GM21526 (cell line): ENCODE data around the gene PROSER1.
A peak's percentile ranks its signal among the peaks of the same experiment; 100 is the strongest.
"Not testable (repeated sequence)": the region's sequence is repeated elsewhere in the genome, so short reads cannot be mapped to it uniquely, and the experiment has no call there.

Source experiments
- ATAC-seq: cut with Tn5 transposase; IDR thresholded peaks from one replicate; pipeline ENCODE4 v1.9.1; 2021; ENCODE audit warnings: moderate library complexity; ENCODE audit not compliant: unreplicated experiment, low FRiP score

Gene PROSER1

DNA sequence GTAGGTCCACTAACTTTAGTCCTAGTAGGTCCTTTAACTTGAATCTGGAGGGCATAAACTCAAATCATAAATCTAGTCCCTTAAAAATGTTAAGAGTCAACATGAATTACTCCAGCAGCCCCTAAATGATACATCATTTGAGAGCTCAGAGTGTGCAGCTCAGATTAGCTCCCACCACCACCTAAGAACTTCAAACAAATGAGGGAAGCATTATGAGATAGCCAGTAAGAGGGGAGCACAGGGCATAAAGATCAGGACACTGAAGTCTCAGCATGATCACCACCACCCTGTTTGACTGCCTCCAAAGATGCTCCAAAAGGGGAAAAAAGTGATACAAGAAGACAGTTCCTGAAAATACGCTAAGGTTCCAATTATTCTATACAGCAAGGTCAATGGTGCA lies 5.7 kb downstream of the PROSER1 start:
- ATAC-seq = no peak

DNA sequence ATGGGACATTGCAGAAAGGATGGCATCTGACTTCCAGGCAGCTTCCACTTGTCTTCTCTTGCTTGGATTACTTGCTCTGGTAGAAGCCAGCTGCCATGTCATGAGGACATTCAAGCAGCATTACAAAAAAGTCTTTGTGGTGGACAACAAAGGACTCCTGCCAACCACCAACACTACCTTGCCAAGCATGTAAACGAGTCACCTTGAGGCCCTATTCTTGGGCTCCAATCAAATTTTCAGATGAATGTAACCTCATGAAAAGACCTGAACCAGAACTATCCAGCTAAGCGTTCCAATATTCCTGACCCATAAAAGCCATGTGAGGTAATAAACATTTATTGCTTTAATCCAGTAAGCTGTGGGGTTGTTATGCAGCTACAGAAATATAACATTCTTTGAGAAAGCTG lies 12.5 kb downstream of the PROSER1 start:
- no peak for ATAC-seq

DNA sequence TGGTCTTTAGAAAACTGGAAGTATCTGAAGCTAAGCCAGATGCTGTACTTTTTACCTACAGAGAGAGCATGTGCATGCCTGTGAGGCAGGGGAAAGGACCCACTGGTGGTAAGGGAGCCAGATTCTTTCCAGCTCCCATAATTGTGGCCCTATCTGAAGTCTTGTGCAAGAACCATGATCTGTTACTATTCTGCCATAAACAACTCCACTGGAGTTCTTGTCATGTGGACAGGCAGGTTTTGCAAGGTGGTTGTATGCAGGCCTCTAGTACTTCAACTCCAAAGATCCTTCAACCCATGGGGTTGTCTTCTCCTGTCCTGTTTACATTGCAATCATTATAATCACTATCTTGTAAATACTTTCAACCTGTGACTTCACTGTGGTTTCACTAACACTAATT lies 14.1 kb downstream of the PROSER1 start:
- no peak for ATAC-seq

DNA sequence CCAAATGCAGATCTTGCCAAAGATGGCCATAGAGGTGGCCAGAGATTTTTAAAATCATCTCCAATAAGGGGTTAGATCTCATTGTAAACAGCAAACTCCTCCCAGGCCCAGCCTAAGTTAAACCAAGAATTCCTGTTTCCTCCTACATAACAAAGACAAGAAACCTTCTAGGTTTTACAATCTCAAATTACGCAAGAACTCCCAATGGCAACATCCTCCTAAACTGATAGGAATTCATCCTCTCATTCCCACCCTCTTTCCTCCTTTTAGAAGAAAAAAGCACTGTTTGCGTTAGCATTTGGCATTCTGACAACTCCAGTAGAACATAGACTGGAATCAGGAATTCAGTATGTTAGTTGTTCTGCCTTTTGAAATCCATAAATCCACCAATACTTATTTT lies 14.6 kb downstream of the PROSER1 start:
- no peak for ATAC-seq

DNA sequence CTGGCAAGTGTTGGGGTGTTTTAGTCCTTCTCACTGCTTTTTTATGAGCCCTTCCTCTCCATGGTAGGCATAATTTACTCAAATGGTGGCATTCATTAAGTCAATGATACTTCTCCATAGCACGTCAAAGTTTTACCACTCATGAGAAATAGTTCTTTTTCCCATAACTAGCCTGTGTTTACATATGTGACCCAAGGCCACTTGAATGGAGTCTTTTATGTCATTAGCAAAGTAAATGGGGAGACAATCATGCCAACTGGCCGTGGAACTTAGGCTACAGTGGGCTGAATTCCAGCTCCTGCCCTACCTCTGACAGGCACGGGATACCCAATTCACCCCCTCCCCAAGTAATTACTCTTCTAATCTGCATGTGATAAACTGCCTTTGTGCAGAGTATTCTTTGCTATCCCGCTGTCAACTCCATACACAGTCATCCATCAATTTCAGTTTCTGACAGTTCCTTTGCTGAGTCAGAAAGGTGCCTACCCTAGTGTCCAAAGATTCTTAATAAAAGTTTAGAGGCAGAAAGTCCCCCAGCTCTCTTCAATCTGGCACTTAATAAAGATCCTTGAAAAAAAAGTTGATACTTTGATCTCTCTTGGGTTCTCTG lies 16.9 kb downstream of the PROSER1 start:
- no peak for ATAC-seq

DNA sequence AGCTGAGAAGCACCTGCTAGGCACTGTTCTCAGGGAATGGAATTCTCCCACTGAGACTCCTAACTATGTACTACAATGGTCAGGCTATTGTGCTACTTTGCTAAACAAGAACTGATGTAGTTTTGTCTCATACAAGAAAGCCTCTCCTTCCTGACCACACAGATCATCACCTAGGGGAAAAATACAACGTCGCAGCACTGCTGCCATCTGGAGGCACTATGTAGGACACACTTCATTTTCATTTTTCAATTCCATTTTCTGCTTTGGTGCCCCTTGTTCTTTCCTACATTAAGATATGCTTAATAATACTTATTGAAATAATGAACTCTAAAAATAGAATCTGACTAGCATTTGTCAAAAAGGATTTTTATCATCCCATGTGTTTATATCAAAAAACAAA lies 21.1 kb downstream of the PROSER1 start:
- ATAC-seq = peak; percentile 74

DNA sequence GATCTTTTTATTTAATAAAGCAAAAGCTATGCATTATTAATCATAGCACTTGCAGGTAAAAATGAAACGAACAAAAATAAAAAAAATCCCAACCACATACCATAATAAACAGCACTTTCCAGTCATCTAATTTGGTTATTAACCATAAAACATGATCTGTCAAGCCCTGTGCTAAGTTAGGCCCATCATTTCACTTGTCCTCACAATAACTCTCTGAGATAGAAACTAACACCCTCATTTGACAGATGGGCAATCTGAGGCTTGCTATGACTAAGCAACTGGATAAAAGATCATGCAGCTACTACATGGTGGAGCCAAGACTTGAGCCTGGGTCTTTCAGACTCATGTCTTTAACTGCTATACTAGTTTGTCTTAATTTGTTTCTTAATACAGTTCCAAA lies 21.8 kb downstream of the PROSER1 start:
- peak; percentile 73 for ATAC-seq

DNA sequence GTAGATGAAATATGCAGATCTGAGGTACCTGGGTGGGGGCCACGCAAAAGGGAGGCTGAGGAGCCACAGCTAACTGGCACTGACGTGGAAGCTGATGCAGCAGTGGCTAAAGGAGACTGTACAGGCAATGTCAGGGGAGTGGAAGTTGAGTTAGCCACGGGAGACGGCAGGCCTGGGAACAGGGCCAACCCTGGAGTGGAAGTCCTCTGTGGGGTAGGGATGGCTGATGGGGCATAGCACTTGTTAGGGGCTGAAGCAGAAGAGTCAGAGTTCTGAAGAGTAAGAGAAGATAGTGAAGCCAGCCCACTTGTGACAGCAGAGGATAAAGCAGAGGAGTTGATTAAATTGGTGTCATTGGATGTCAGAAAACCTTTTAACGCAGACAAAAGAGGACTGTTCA lies 24.4 kb downstream of the PROSER1 start:
- ATAC-seq = no peak

DNA sequence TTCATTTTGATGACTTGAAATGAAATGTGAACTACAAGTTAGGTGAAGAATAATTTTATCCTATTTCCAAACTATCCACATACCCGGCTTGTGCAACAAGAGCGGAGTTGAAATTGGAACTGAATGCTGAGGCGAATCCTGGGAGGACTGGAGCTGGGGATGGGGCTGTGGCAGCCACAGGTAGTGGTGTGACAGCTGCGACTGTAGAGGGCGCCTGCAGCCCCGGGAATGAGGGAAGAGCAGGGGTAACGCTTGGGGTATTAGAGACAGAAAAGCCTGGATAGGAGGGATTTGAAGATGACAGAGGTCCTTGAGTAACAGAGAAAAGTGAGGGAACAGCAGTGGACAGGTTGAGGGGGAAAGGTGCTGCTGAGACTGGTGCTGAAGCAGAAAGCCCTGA lies 25.3 kb downstream of the PROSER1 start:
- no peak for ATAC-seq

DNA sequence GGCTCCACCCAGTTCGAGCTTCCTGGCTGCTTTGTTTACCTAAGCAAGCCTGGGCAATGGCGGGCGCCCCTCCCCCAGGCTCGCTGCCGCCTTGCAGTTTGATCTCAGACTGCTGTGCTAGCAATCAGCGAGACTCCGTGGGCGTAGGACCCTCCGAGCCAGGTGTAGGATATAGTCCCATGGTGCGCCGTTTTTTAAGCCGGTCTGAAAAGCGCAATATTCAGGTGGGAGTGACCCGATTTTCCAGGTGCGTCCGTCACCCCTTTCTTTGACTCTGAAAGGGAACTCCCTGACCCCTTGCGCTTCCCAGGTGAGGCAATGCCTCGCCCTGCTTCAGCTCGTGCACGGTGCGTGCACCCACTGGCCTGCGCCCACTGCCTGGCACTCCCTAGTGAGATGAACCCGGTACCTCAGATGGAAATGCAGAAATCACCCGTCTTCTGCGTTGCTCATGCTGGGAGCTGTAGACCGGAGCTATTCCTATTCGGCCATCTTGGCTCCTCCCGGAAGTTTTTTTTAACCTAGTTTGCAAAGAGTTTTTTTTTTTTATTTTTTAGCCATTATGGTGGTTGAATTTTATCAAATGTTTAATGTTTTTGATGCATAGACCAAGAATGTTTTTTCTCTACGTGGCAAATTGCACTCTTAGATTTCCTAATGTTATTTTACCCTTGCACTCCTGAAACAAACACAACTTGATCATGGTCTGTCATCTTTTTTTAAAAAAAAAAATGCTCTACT lies 31.3 kb downstream of the PROSER1 start:
- not testable (repeated sequence) for ATAC-seq

DNA sequence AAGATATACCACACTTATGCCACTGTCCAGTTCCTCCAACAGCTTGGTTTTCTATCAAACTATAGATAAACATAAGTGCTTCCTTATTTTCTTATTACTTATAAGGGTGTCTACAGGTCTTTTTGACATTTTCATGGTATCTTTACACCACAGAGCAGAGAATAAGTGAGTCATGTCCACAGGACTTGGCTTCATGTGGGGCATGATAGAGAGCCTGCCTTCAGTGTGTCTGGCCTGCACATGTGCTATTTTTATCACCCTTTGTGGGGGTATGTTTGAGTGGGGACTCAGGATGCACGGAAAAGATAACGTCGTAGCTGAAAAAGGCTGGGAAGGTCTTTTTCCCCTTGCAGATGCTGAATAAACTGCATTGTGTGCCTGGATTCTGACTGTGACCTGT lies 39.1 kb downstream of the PROSER1 start:
- no peak for ATAC-seq

DNA sequence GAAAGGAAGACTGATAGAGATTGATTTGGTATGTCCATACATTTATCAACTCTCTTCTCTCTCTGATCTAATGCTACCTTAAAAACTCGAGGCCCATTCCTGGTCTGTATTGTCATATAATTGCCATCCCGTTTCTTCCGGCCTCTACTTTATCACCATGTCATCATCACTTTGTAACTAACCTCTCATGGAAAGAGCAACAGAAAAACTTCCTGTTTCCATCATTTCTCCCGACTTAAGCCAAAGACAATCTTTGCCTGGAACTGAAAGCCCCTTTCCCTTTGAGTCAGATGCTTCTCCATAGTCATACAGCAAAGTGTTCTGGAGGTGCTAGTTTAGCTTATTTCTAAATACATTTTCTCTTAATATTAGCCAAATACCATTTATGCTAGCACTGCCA lies 44.5 kb downstream of the PROSER1 start:
- ATAC-seq = no peak

DNA sequence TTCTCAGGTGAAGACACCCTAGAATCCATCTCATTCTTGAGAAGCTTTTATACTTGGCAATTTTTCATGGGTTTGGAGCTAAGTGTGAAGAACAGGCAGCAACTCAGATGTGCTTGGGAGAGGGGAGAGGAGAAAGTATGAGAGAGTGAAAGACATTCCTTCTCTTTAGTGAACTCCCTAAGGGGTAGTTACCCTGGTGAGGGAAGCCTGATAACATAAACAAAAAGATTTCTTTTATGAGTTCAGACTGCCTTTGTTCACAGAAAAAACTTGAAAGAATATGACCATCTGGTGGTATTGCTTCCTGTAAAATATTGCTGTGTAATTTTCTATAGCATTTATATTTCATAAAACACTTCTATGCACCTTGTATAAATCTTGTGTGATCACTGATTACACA lies 47.2 kb downstream of the PROSER1 start, which contains the start of gene STOML3:
STOML3 (minus strand) TSS at position 139 of the 400 bp plus-strand sequence; CDS start at position 29, 110 bp downstream.
- ATAC-seq = no peak

DNA sequence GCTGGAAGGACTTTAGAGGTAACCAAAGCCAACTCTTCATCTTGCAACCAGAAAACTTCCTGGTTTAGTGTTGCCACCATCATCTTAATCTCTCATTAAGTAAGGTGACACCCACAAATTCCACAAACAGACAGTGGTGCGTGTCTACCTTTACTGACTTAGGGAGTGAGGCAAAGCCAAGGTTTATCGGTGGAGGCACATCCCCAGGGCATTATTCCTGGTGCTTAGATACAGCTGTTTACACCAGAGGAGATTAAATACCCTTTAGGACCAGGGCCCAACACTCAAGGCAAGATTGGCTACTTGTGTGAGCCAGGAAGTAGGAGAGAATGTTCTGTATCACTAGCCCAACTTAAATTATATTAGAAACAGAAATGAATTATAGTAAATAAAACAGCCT lies 56.8 kb downstream of the PROSER1 start:
- no peak for ATAC-seq

DNA sequence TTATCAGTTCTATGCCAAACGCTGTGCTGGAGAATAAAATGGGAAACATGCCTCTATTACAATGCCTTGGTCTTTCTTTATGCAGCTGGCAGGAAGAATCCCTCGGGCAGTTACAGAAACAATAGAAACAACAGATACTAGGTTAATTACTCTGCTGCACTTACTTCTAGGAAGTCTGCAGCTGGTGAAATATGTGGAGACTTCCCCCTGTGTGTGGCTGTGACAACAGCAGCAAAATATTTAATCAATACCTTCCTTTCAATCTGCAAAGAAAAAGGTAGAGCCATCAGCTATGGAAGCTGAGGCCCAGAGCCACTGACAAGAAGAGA lies 57.2 kb downstream of the PROSER1 start:
- ATAC-seq = no peak

DNA sequence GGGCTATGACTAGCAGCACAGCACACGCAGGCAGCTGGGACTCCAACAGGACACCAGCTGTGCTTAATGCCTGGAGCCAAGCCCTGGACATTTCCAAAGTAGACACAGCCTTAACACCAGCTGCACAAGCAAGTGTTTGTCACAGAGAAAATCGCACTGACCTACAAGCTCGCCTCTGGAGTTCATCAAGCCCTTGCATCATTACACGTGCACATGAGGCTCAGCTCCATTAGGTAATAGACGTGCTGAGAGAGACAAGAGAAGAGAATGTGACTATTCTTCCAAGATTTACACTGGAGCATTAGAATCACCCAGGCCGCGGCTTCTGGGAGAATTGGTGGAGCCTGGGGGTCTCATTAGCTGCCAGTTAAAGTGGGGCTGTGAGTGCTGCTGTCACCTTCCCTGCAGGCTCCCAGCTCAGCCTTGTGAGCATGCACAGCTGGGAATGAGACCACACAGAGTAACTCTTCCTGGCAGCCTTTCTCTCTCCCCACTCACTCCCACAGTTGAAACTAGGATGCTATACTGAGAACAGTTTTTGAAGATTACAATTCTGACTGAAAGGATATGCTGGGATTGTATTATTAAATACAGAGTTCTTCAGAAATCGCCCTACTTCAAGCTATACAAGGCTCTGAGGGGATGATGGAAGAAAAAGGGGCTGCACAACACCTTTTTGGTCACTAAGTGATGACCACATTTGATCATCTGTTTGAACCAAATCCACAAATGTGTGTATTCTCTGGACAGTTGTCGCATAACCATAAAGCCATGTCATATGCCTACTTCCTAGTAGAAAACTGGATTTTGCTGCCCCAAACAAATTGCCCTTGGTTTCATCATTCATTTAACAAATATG lies 57.8 kb downstream of the PROSER1 start:
- no peak for ATAC-seq

DNA sequence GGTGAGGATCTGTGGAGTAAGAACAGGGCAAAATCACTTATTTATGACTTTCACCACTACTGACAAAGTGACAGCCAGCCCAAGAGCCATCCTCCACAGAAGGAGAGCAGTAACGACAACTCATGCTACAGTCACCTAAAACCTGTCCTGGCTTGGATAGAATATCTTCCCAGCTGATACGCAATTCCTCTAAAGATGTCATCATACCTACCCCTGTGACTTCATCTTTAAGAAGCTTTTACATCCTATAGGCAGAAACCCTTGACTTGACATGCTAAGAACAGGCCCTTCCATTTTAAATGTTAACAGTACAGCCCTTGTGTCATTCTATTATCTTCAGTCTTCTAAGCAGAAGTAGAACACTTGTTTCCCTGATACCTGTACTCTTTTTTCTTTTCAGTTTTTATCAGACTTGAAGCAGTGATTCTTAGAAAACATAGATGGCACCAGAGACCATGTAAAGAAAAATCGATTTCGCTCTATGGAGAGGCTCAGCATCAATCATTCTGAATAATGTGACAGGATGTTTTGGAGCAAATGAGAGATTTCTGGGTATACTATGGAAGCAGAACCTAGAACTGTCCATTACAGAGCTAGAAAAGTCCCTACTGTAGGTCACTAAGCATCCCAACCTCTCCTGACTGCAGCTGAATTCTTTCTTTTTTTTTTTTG lies 67.4 kb downstream of the PROSER1 start:
- no peak for ATAC-seq

DNA sequence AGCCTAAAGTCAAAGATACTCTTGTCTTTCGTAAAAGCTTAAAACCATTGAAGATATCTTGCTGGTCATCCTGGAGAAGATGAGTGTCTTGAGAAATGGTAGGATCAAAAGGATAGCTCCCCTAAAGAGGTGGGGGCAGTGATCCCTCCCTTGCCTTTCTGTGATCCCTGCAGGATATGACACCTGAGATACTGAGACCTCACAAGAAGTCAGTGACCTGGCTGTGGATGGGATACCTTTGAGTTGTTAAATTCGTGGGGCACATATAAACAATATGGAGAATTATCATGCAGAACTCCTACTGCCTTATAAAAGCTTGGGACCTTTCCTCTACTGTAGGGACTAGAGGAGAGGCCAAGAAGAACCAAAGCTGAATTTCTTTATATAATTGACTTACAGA lies 68.7 kb downstream of the PROSER1 start:
- ATAC-seq = no peak

DNA sequence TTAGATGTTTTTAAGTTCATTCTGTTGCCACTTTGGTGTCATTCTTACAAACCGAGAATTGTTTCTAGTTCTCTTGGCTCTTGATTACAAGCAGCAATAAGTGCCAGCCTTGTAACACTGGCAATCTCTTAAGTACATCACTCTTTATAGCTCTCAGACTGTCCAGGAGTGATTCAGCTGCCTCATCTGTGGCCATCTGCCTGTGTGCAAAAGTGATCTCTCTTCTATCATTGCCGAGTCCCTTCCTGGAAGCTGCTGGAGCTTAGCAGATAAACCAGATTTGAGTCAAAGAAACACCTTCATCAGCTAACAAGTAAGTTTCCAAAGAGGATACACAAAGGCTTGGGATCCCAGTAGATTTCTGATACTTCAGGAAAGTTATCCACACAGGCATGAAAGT lies 70.4 kb downstream of the PROSER1 start:
- no peak for ATAC-seq

DNA sequence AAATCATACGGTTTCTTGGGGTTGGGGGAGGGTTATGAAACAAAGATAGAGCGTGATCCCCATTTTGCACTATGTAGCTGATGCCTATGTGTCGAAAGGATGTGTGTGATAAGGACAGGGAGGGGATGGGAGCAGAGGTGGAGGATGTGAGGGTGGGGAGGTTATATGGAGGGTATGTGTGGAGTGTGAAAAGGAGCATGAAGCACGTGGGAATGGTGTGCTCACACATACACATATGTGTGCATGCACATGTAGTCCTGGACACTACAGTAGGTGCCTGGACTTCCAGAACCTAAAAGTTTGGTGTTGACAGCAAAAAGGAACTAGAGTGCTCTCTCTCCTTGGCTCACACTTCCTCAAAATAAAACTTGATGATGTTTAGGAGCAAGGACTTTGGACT lies 72.6 kb downstream of the PROSER1 start:
- ATAC-seq = no peak

DNA sequence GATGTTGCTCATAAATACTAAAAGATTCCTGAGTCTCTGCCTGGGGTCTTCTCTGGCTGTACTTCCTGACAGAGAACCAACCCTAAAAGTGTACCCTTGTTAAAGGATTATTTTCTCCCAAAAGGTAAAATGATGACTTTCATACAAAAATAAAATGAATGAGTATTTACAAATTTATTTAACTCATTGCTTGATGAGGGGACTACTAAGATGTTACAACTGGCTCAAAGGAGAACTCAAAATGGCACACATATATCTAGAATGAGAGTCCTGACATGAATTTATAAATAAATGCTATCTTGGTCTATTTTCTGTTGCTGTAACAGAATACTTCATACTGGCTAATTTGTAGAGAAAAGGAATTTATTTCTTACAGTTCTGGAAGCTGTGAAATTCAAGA lies 77.7 kb downstream of the PROSER1 start:
- no peak for ATAC-seq
